ENCODE data around the gene ARHGAP44. TPM values are rescaled to one million over a fixed set of nuclear protein-coding genes. Genes with fewer than 3 reads are reported as not detected.

Gene ARHGAP44
- total RNA-seq, 1 donor from 2014 or later, result 5.9 TPM

DNA sequence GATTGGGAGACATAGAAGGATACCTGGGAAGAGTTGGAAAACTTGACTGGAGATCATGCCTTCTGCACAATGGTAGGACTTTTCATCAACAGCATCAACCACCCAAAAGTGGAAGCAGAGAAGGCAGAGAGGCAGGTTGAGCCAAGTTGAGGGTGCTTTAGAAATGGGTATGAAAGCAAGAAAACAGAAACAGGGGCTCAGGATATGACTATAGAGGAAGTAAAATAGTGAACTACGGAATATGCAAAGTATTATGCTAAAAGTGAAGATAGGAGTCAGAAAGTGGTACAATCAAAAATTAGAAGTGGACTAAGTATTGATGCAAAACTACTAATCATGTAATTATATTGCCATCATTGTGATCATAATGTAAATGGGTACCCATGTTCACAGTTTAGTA is 16.1 kb upstream of the ARHGAP44 start:
- Histone ChIP-seq H3K27me3 (ENCODE audit: control insufficient read depth, insufficient read depth, low read length) (no peaks in the 10 kb centered on the region), H3K36me3 (ENCODE audit: control insufficient read depth, insufficient read depth, low read length) (no peaks in the 10 kb centered on the region), H3K4me3 (ENCODE audit: low read depth, low read length) (no peak overlapping the region)
- no peak for DNase-seq (ENCODE audit: low read depth)
- TF ChIP-seq, protein P1, sequence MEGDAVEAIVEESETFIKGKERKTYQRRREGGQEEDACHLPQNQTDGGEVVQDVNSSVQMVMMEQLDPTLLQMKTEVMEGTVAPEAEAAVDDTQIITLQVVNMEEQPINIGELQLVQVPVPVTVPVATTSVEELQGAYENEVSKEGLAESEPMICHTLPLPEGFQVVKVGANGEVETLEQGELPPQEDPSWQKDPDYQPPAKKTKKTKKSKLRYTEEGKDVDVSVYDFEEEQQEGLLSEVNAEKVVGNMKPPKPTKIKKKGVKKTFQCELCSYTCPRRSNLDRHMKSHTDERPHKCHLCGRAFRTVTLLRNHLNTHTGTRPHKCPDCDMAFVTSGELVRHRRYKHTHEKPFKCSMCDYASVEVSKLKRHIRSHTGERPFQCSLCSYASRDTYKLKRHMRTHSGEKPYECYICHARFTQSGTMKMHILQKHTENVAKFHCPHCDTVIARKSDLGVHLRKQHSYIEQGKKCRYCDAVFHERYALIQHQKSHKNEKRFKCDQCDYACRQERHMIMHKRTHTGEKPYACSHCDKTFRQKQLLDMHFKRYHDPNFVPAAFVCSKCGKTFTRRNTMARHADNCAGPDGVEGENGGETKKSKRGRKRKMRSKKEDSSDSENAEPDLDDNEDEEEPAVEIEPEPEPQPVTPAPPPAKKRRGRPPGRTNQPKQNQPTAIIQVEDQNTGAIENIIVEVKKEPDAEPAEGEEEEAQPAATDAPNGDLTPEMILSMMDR (IDR thresholded peaks at IDR 0.05; ENCODE audit: insufficient read depth, low read length, poor library complexity, severe bottlenecking), result no peak

DNA sequence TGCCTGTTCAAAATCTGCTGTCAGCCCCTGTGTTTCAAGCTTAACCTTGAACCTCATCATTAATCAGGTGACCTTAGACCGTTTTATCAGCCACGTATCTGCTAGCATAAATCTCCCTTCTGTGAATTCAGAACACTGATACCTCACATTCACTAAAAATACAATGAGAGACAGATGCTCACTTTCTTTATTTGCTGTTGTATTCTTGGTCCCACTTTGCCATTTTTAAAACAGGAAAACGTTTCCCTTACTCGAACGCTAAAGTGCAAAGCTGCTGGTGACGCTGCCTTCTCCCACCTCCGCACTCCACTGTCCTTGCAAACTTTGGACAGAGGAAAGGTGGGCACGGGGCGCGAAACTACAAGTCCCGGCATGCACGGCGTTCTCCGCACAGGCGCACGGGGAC is 220 bp upstream of the ARHGAP44 start:
- Histone ChIP-seq H3K36me3 (ENCODE audit: control insufficient read depth, insufficient read depth, low read length) (no peaks in the 10 kb centered on the region), H3K4me3 (ENCODE audit: low read depth, low read length) (peak overlapping the region; percentile 78), H3K27me3 (ENCODE audit: control insufficient read depth, insufficient read depth, low read length) (peaks cover 3% of the 10 kb centered on the region)
- TF ChIP-seq, protein P1 (IDR thresholded peaks at IDR 0.05; ENCODE audit: insufficient read depth, low read length, poor library complexity, severe bottlenecking), result no peak
- peak; percentile 9 for DNase-seq (ENCODE audit: low read depth)

DNA sequence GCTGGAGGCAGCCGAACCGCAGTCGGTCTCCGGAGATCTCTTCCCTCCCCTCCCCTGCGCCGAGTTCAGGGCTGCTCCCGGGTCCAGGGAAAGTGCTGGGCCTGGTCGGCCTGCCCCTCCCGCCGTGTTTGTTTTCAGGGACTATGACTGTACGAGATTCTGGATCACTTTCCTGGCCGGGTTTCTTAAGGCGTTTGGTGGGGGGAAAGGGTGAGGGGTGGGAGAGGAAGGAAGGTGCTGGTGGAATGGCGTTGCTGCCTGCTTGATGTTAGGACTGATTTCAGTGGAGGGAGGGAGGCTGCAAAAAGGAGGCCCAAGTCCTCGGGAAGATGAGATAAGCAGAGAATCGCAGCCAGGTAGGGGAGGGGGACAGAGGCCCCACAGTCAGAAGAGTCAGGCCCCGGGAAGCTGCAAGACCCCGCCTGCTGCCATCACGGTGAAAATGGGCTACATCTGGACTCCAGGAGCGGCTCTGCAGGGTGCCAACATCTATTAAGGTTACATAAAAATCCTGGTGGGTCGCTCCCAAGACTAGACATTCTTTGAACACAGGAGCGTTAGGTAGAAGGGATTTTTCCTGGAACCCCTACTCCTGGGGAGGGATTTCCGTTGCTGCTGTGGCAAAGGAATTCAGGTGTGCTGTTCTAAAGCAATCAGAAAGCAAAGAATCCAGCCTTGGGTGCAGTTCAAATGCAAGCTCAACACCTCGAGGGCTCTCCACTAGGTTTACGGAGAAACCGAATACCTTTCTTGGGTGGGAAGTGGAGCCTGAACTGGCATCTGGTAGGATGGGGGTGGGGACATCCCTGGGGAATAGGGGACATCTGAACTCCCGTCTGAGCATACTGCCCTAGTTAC is 1.2 kb downstream of the ARHGAP44 start:
- no peak for DNase-seq (ENCODE audit: low read depth)
- Histone ChIP-seq H3K4me3 (ENCODE audit: low read depth, low read length) (peak overlapping the region; percentile 78), H3K27me3 (ENCODE audit: control insufficient read depth, insufficient read depth, low read length) (peaks cover 3% of the 10 kb centered on the region), H3K36me3 (ENCODE audit: control insufficient read depth, insufficient read depth, low read length) (no peaks in the 10 kb centered on the region)
- TF ChIP-seq, protein P1 (IDR thresholded peaks at IDR 0.05; ENCODE audit: insufficient read depth, low read length, poor library complexity, severe bottlenecking), result no peak

DNA sequence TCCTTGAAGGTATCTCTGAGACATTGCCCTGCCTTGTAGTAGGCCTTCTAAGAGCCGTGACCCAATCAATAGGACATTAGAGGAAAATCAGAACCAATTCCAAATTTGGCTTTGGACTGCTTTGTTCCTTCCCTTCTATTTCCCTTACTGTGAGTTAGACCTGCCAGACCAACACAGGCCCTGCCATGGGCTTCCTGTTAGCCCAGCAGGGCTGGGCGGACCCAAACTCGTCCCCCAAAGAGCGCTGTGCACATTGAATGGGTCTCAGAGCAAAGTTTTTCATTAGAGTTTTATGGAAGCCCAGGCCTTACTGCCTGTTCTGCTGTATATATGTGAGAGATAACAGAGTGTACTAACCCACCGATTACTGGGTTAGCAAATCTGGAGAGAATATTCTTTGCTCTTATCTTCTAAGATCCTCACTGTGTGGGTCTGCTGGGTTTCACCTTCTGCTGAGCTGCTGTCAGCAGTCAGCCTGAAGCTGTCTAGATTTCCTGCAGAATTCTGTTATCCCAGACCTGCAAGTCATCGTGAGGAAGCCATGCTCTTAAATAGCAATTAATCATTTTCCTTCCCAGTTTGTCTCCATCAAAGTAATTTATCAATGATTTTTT is 5.7 kb downstream of the ARHGAP44 start:
- TF ChIP-seq, protein P1 (IDR thresholded peaks at IDR 0.05; ENCODE audit: insufficient read depth, low read length, poor library complexity, severe bottlenecking), result no peak
- Histone ChIP-seq H3K4me3 (ENCODE audit: low read depth, low read length) (no peak overlapping the region), H3K36me3 (ENCODE audit: control insufficient read depth, insufficient read depth, low read length) (no peaks in the 10 kb centered on the region), H3K27me3 (ENCODE audit: control insufficient read depth, insufficient read depth, low read length) (peaks cover 3% of the 10 kb centered on the region)
- no peak for DNase-seq (ENCODE audit: low read depth)

DNA sequence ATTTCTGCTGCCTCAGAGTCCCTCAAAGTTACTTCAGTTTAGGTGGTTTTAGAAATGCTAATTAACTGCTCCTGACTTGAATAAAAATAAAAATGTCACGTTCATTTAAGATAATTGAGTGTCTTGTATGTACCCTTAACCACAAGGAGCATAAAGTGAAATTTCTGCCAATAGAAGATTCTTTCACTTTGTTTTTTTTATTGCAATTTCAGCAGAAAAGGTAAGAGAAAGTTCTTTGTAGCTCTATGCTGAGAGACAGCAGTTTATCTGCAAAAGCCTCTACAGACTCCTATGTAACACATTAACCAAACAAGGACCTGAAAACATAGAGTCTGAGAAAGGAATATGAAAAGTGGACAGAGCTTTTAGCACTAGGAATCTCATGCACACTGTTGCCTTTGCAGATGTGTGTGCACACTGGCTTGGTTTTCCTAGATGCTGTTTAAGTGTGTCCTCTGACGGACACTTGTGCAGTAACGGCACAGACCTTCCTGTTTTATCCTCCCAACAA is 11.6 kb downstream of the ARHGAP44 start:
- no peak for DNase-seq (ENCODE audit: low read depth)
- TF ChIP-seq, protein P1 (IDR thresholded peaks at IDR 0.05; ENCODE audit: insufficient read depth, low read length, poor library complexity, severe bottlenecking), result no peak
- Histone ChIP-seq H3K4me3 (ENCODE audit: low read depth, low read length) (no peak overlapping the region), H3K36me3 (ENCODE audit: control insufficient read depth, insufficient read depth, low read length) (no peaks in the 10 kb centered on the region), H3K27me3 (ENCODE audit: control insufficient read depth, insufficient read depth, low read length) (no peaks in the 10 kb centered on the region)
